Activated CD4-positive, alpha-beta T cell treated with anti-CD3 and anti-CD28 coated beads for 1 hour (primary cell): ENCODE measurements around the gene PLXNB2.
"Not testable (repeated sequence)": the region's sequence is repeated elsewhere in the genome, so short reads cannot be mapped to it uniquely, and the experiment has no call there.

Source experiments
- DNase-seq: peaks from one replicate; pipeline ENCODE4 v3.0.0-alpha.2; 2020

Gene PLXNB2

DNA sequence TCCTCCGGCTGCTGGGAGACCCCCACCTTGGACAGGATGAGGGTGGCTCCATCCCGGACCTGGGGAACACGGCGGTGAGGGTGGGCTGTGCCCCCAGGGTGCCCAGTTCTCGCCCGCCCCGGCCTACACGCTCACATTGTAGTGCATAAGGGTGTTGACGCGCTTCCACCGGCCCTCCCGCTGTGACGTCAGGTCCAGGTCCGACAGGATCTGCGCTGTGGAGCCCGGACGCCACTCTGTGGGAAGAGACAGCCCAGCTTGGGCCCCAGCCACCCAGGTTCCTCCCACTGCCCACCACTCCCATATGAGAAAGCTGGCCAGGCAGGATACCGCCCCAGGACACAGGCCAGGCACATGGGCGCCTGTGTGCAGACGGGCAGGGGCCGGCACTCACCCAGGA, 29.0 kb downstream of the PLXNB2 start:
- DNase-seq, result no peak

DNA sequence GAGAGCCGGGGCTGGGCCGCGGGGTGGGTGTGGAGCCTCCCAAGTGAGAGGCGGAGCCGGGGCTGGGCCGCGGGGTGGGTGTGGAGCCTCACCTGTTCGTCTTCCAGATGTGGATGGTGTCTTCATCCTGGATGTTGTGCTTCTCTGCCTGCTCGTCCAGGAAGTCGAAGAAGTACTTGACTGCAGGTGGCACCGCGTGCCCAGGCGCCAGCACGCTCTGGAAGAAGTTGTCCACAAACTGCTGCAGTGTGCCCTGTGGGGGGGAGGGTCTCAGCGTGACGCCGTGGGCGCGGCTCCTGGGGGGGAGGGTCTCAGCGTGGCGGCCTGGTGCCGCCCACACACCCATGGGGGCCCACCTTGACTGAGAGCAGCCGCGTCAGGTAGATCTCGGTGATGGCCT, 29.7 kb downstream of the PLXNB2 start:
- DNase-seq, result no peak

- DNase-seq, result no peak
Observed at GRCh38 chr22:50276143-50276542, 31.3 kb downstream of the PLXNB2 start.

DNA sequence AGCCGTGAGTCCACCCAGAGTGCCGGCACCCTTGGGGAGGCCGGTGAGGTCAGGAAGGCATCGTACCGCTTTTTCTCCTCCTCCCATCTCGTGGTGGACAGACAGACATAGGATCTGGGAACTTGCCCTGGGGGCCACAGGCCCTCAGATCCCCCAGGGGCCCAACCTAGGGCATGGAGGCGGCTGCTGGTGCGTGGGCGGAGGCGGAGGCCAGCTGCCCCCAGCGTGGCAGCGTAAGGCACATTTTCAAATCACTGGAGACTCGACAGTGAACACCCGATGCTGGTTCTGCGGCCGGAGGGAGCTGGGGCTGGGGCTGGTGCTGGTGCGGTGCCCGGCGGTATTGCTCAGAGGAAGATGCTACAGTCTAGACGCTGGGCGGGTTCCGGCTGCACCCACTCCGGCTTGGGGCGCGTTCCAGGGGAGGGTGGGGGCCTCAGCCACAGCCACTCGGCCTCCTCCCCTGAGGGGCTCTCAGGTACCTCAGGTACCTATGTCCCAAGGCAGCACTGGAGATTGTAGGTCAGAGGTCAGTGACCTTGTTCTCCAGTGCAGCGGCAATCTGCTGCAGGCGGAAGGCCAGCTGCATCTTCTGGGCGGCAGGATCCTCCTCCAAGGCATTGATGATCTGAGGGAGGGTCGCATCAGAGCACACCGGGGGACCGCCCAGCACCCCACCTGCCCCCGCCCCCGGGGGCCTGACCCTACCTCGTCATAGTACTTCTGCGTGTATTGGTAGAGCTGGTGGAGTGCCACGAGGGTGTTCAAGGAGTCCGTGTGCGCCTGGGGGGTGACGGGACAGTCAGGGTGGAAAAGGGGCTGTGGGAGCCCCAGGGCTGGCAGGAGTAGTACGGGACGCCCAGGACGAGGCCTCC, 32.0 kb downstream of the PLXNB2 start:
- no peak for DNase-seq

DNA sequence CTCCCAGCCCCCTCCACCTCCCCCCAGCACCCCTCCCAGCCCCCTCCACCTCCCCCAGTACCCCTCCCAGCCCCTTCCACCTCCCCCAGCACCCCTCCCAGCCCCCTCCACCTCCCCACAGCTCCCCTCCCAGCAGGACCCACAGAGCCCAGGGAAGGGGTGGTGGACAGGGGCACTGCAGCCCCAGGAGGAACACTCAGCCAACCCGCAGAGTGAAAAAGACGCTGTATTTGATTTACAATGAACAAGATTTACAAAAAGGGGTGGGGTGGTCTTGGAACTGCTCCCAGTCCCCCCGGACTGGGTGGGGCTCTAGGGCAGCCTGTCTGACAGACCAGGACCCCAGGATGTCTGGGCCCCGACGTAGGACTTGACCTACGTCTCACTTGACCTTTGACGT, 32.7 kb downstream of the PLXNB2 start:
- no peak for DNase-seq

GRCh38 chr22:50274311-50274710, 33.1 kb downstream of the PLXNB2 start:
- DNase-seq, result no peak

- DNase-seq, result not testable (repeated sequence)
Observed at GRCh38 chr22:50273781-50274180, 33.7 kb downstream of the PLXNB2 start.

- not testable (repeated sequence) for DNase-seq
Observed at GRCh38 chr22:50273352-50273751, 34.1 kb downstream of the PLXNB2 start.

- DNase-seq, result no peak
Observed at GRCh38 chr22:50272044-50272802, 35.2 kb downstream of the PLXNB2 start.

DNA sequence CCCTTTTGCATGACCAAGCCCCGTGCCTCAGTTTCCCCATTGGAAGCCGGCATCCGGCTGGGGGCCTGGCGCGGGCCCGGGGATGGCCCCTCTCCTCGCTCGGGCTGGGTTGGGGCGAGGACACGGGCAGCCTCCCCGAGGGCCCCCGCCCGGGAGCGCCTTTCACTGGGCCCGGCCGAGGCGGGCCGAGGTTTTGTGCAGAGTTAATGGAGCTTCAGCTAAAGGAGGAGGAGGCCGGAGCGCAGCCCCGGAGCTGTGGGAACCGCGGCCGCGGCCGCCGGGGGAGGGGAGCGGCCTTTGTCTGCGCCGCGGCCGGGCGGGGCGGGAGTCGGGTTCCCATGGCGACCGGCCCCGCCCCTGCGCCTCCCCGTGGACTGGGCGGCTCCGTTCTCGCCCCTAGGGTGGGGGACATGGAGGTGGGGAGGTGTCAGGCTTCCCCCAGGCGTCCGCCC, 35.9 kb downstream of the PLXNB2 start:
- DNase-seq, result peak; percentile 30

DNA sequence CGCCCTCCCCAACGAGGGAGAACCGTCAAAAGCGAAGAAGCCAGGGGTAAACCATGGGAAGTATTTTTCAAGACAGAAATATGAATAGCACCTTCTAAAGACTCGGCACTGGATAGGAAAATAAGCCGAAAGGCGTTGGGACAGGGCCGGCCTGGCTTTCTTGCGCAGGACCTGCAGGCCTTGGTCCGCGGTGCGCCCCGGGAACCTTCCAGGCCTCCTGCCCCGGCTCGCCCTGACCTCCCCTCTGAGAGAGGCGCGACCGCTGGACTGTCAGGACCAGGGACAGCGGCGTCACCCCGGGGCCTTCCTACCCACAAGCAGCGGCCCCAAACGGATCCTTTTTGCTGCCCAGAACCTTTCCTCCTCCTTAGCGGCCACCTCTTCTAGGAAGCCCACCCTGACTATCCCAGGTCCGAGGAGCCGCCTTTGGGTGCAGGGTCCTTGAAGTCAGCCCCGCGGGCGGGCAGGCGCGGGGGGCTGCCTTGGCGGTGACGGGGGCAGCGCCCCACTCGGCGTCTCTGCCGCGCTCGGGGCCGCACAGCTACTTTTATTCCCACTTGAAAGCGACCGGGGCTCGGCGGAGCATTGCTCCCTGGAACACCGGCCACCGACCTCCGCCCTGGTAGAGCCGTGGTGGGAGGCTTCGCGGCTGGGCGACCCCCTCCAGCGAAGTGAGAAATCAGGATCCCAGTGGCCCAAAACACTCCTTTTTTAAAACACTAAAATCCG, 36.6 kb downstream of the PLXNB2 start:
- DNase-seq, result peak; percentile 43

GRCh38 chr22:50269970-50270665, 37.3 kb downstream of the PLXNB2 start, which contains the start of gene MAPK11:
TSS of gene MAPK11 (minus strand) at chr22:50270380. CDS start at chr22:50270292, 88 bp downstream.
- peak; percentile 52 for DNase-seq

DNA sequence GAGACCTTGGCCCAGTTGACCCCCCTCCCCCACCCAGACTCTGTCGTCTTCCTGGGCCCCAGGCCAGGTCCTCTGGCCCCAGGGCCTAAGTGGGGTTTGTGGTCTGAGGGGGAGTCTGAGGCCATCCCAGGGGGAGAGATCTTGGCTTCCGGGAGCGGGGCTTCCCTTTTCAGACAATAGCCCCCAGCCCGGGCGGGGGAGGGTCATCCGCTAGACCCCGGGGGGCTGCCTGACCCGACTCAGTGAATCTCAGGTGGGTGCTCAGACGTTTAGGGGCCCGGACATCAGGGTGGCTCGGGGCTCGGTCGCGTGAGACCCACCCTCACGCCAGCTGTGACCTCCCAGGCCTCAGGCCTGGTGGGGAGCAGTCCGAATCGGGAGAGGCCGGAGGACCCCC, 37.9 kb downstream of the PLXNB2 start:
- DNase-seq, result no peak

DNA sequence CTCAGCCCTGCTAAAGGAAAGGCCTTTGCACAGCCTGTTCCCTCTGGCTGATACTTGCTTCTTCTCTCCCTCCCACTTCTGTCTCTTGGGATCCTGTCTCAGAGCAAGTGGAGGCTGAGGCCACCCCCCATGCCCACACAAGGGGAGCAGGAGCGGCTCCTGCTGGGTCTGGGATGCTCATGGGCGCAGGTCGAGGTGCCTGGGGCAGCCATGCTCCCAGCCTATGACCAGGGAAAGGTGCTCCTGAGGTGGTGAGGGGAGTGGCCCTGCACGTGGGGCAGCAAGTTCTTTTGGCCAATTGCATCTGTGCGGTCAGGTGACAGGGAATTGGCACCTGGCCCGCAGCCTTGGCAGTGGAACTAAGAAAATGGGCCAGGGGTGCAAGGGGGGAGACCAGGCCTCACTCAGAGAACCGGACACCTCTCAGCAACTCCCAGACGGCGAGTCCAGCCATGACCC, 38.8 kb downstream of the PLXNB2 start:
- no peak for DNase-seq

DNA sequence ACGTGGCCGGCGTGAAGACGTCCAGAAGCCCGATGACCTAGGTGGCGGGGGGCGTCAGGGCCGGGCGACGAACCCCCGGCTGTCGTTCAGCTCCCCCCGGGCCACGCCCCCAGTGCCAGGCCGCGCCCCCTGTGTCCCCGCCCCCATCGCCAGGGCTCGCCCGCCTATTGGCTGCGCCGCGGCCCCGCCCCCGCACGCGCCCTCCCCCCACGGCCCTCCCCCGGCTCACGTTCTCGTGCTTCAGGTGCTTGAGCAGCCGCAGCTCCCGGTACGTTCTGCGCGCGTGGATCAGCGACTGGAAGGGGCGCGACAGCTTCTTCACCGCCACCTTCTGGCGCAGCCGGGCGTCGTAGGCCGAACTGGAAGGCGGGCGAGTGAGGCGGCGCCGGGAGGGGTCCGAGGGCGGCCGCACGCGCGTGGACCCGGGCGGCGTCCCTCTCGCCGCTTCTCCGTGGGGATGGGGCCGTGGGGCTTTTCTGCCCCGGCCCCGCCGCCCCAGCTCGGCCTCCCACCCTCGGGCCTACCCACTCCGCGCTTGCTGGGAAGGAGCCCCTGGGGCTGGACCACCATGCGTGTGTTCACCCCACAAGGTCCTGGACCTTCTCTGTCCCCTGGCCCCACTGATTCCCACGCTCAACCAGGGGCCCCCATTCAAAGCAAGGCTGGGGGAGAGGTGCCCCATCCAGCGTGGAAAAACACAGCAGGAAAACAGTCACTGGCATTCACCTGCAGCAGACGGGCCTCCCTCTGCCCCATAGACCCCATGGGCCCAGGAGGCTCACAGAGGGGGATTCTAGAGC, 39.7 kb downstream of the PLXNB2 start:
- DNase-seq, result peak; percentile 38

DNA sequence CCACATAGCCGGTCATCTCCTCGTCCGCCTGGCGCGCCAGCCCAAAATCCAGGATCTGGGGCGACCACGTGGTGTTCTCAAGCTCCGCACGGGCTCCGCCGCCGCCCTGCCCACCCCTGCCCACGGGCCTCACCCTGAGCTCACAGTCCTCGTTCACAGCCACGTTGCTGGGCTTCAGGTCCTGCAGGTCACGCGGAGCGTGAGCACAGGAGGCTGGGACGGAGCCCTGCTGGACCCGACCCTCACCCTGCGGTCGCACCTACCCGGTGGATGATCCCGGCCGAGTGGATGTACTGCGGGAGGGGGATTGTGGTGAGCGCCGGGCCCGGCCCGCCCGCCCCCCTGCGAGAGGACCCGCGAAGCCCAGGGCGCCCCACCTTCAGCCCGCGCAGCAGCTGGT, 40.5 kb downstream of the PLXNB2 start:
- no peak for DNase-seq

DNA sequence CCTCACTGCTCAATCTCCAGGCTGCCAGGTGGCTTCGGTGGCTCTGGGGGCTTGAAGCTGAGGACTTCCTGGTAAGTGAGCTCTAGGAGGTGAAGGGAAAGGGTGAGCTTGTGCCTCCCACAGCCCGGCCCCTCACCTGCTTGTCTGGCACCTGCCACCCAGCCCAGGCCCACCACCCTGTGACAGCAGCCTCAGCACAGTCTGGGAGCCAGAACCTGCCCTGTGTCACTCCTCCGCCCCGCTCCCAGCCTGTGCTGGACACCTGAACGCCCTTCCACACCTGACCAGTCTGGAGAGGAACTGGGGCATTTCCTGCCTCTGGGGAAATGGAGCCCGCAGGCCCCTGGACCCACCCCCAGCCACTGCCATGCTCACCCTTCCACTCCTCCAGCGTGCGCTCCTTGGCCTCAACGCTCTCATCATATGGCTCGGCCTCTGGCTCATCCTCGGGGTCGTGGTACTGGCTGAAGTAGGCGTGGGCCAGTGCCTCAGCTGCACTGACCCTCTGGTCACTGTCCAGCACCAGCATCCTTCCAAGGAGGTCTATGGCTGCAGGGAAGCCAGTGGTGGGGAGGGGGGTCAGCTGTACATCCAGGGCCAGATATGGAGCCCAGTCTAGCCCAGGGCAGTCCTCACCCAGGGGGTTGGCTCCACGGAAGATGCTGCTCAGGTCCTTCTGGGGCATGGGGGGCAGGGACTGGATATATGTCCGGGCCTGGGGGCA, 42.3 kb downstream of the PLXNB2 start:
- DNase-seq, result no peak

GRCh38 chr22:50264104-50264745, 43.2 kb downstream of the PLXNB2 start:
- DNase-seq, result no peak

GRCh38 chr22:50262973-50263617, 44.4 kb downstream of the PLXNB2 start:
- no peak for DNase-seq

GRCh38 chr22:50262460-50262911, 45.0 kb downstream of the PLXNB2 start:
- DNase-seq, result no peak
